OCI-LY1 (cell line): ENCODE measurements around the gene SNRNP70.

ENCODE experiments used
- CTCF ChIP-seq: fragments of 200-600 bp; sonication (generic), shearing (Covaris generic); IDR thresholded peaks from 2 replicates; pipeline ENCODE4 v1.5.1; 2017; ENCODE audit warnings: mild to moderate bottlenecking, antibody characterized with exemption, low read length, moderate library complexity, mixed read lengths
- EZH2 ChIP-seq: fragments of 200-600 bp; sonication (generic), shearing (Covaris generic); IDR thresholded peaks from 2 replicates; pipeline ENCODE4 v1.8.0; 2017; ENCODE audit warnings: borderline replicate concordance, mixed run types, mild to moderate bottlenecking, antibody characterized with exemption, low read length, moderate library complexity, mixed read lengths

DNA sequence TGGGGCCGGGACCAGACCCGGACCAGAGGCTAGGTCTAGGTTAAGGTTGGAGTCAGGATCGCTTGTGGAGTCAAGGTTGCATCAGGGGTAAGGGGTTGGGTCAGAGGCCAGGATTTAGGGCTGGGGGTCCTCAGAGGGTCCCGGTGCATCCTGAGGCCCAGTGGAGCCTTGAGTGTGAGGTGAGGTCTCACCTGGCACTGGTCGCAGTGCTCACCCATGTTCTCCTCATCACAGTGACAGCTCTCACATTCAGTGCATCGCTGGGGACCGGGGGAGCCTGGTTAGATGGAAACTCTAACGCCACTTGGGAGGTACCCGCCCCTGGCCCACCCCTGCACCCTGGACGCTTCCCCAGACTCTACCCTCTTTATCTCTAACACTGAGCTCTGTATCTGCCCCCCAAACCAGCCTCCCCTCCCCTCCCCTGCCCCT lies 66.9 kb downstream of the SNRNP70 start:
- TF ChIP-seq CTCF (no peak), EZH2 (no peak)
